Measurements from ENCODE around the gene RPGRIP1L.

Gene RPGRIP1L

DNA sequence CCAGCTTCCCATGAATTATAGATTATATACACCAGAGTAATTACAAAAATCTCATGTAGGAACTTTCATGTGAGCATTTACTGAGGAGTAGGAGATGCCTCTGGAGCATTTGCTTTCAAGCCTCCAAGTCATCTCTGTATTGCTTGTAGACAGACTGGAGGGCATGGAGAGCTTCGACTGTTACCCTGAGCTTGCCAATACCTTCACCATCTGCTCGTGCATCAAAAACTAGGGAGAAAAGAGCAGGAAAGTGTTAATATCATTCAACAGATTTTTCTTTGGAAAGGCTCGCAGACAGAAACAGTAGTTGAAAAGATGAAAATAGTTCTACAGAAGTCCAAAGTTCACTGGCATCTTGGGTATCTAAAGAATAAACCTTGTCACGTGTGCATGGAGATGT, 101.7 kb downstream of the RPGRIP1L start:
- no peak overlapping the region for H3K27ac ChIP-seq (replicated peaks)

DNA sequence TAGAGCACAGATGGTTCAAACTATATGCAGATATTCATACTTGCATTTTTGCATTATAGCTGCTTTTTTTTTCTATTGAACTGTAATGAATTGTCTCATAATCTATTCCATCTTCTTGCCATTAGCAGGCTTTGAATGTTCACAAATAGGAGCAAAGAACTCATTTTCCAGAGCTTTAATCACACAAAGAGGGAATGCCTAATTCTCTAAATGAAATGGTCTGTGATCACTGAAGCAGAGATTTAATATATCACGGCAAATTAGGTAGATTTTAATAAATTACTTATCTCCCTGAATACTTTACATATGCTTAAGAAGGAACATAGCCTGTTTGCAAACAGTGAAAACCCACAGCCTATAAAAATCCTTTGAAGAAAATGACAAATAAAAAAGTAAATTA, 103.0 kb downstream of the RPGRIP1L start:
- no peak overlapping the region for H3K4me3 ChIP-seq (replicated peaks; ENCODE audit: insufficient read depth, low read length)
- DNase-seq (ENCODE audit: low read depth in 1 of 2, low spot score in 1 of 2) = no peak
- TF ChIP-seq SPI1 (IDR thresholded peaks at IDR 0.05; ENCODE audit: borderline replicate concordance, low read depth) = no peak
- no peak overlapping the region for H3K27ac ChIP-seq (replicated peaks)
- H3K27me3 ChIP-seq (ENCODE audit: insufficient read depth, poor library complexity, severe bottlenecking) = no peaks in the 10 kb centered on the region

More for the DNA sequence above, 101.7 kb downstream of the RPGRIP1L start:
- TF ChIP-seq, protein P1, sequence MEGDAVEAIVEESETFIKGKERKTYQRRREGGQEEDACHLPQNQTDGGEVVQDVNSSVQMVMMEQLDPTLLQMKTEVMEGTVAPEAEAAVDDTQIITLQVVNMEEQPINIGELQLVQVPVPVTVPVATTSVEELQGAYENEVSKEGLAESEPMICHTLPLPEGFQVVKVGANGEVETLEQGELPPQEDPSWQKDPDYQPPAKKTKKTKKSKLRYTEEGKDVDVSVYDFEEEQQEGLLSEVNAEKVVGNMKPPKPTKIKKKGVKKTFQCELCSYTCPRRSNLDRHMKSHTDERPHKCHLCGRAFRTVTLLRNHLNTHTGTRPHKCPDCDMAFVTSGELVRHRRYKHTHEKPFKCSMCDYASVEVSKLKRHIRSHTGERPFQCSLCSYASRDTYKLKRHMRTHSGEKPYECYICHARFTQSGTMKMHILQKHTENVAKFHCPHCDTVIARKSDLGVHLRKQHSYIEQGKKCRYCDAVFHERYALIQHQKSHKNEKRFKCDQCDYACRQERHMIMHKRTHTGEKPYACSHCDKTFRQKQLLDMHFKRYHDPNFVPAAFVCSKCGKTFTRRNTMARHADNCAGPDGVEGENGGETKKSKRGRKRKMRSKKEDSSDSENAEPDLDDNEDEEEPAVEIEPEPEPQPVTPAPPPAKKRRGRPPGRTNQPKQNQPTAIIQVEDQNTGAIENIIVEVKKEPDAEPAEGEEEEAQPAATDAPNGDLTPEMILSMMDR (IDR thresholded peaks at IDR 0.05; ENCODE audit: insufficient read depth, low read length) = no peak
- no peak for TF ChIP-seq POLR2AphosphoS5 (IDR thresholded peaks at IDR 0.05; ENCODE audit: low read depth)
- TF ChIP-seq GABPA (IDR thresholded peaks at IDR 0.05; ENCODE audit: low read depth) = no peak
- no peak for TF ChIP-seq SPI1 (IDR thresholded peaks at IDR 0.05; ENCODE audit: borderline replicate concordance, low read depth)
- TF ChIP-seq, protein P2, sequence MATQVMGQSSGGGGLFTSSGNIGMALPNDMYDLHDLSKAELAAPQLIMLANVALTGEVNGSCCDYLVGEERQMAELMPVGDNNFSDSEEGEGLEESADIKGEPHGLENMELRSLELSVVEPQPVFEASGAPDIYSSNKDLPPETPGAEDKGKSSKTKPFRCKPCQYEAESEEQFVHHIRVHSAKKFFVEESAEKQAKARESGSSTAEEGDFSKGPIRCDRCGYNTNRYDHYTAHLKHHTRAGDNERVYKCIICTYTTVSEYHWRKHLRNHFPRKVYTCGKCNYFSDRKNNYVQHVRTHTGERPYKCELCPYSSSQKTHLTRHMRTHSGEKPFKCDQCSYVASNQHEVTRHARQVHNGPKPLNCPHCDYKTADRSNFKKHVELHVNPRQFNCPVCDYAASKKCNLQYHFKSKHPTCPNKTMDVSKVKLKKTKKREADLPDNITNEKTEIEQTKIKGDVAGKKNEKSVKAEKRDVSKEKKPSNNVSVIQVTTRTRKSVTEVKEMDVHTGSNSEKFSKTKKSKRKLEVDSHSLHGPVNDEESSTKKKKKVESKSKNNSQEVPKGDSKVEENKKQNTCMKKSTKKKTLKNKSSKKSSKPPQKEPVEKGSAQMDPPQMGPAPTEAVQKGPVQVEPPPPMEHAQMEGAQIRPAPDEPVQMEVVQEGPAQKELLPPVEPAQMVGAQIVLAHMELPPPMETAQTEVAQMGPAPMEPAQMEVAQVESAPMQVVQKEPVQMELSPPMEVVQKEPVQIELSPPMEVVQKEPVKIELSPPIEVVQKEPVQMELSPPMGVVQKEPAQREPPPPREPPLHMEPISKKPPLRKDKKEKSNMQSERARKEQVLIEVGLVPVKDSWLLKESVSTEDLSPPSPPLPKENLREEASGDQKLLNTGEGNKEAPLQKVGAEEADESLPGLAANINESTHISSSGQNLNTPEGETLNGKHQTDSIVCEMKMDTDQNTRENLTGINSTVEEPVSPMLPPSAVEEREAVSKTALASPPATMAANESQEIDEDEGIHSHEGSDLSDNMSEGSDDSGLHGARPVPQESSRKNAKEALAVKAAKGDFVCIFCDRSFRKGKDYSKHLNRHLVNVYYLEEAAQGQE (IDR thresholded peaks at IDR 0.05; ENCODE audit: insufficient replicate concordance, low read depth) = no peak
- Histone ChIP-seq H3K4me3 (replicated peaks; ENCODE audit: insufficient read depth, low read length) (no peak overlapping the region), H3K27me3 (ENCODE audit: insufficient read depth, poor library complexity, severe bottlenecking) (no peaks in the 10 kb centered on the region)
- no peak for DNase-seq (ENCODE audit: low read depth in 1 of 2, low spot score in 1 of 2)

DNA sequence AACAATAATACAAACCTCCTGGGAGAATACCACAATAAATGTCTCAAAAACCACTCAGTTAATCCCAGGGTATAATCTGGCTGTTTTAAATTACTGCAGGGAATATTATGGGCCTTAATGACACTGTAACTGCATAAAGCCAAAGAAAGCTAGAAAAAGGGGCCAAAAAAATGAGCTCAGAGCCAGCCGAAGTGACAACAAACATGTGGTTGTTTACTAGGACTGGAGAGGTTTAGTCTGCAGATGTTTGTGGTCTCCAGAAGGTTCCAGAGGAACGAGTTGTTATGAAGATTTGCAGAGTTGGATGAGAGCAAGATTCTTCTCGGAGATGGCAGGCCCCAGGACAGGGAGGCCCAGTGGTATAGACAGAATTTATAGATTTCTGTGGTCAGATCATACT, 103.5 kb downstream of the RPGRIP1L start:
- Histone ChIP-seq H3K27ac (replicated peaks) (no peak overlapping the region), H3K4me3 (replicated peaks; ENCODE audit: insufficient read depth, low read length) (no peak overlapping the region), H3K27me3 (ENCODE audit: insufficient read depth, poor library complexity, severe bottlenecking) (no peaks in the 10 kb centered on the region)
- TF ChIP-seq GABPA (IDR thresholded peaks at IDR 0.05; ENCODE audit: low read depth) = no peak
- TF ChIP-seq, protein P1 (IDR thresholded peaks at IDR 0.05; ENCODE audit: insufficient read depth, low read length) = no peak
- TF ChIP-seq POLR2AphosphoS5 (IDR thresholded peaks at IDR 0.05; ENCODE audit: low read depth) = no peak
- no peak for TF ChIP-seq SPI1 (IDR thresholded peaks at IDR 0.05; ENCODE audit: borderline replicate concordance, low read depth)
- no peak for DNase-seq (ENCODE audit: low read depth in 1 of 2, low spot score in 1 of 2)

DNA sequence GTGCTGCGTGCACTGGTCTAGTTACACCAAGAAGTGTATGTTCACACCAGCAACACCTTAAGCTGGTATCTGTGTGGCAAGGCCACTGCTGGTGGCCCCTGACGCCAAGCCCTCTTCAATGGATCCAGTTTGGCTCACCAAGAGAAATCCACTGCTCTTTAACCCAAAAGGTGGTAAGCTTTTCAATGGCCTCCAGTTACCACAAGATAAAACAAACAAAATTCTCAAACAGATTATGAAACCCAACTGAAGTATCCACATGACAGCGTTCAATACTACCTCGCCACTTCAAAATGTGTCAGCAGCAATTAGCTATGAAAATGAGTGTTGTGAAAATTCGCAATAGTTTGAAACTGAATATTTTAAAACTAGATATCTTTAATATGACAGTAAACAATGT, 104.1 kb downstream of the RPGRIP1L start:
- TF ChIP-seq SPI1 (IDR thresholded peaks at IDR 0.05; ENCODE audit: borderline replicate concordance, low read depth) (no peak), GABPA (IDR thresholded peaks at IDR 0.05; ENCODE audit: low read depth) (no peak), POLR2AphosphoS5 (IDR thresholded peaks at IDR 0.05; ENCODE audit: low read depth) (no peak)
- TF ChIP-seq, protein P1 (IDR thresholded peaks at IDR 0.05; ENCODE audit: insufficient read depth, low read length) = no peak
- TF ChIP-seq, protein P2 (IDR thresholded peaks at IDR 0.05; ENCODE audit: insufficient replicate concordance, low read depth) = no peak
- H3K27me3 ChIP-seq (ENCODE audit: insufficient read depth, poor library complexity, severe bottlenecking) = no peaks in the 10 kb centered on the region
- DNase-seq (ENCODE audit: low read depth in 1 of 2, low spot score in 1 of 2) = no peak
- H3K4me3 ChIP-seq (replicated peaks; ENCODE audit: insufficient read depth, low read length) = no peak overlapping the region
- H3K27ac ChIP-seq (replicated peaks) = no peak overlapping the region
